Testis (tissue), 2 donors: ENCODE results near the gene ABHD12.

Source experiments
- POLR2A ChIP-seq: fragments of 450-650 bp; IDR thresholded peaks from one replicate; pipeline ENCODE4 v1.6.1; 2017; ENCODE audit warnings: antibody characterized with exemption, mild to moderate bottlenecking, moderate library complexity
- TF ChIP-seq, protein P1 (sequence below), 3 experiments: fragments of 450-650 bp in 2 of 3; fragments of 200-600 bp in 1 of 3; sonication (generic) in 1 of 3; IDR thresholded peaks; one replicate each; pipeline ENCODE4 v1.5.1; 2016 to 2019; ENCODE audit warnings: antibody characterized with exemption in 3 of 3, mild to moderate bottlenecking in 2 of 3, moderate library complexity in 1 of 3

DNA sequence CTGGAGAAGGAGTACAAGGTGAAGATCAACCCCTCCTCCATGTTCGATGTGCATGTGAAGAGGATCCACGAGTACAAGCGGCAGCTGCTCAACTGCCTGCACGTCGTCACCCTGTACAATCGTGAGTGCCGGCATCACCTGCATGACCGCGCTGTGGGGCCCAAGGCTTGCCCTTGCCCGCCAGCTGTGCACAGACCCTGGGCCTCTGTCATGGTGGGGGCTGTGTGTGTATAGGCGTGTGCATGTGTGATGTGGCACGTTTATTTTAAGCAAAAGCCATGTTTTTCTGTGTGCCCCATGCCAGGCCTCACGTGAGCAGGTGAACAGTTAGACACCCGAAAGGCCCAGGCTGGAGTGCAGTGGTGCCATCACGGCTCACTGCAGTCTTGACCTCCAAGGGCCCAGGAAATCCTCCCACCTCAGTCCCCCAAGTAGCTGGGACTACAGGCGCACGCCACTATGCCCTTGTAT is 106.5 kb downstream of the ABHD12 start:
- TF ChIP-seq, protein P1, sequence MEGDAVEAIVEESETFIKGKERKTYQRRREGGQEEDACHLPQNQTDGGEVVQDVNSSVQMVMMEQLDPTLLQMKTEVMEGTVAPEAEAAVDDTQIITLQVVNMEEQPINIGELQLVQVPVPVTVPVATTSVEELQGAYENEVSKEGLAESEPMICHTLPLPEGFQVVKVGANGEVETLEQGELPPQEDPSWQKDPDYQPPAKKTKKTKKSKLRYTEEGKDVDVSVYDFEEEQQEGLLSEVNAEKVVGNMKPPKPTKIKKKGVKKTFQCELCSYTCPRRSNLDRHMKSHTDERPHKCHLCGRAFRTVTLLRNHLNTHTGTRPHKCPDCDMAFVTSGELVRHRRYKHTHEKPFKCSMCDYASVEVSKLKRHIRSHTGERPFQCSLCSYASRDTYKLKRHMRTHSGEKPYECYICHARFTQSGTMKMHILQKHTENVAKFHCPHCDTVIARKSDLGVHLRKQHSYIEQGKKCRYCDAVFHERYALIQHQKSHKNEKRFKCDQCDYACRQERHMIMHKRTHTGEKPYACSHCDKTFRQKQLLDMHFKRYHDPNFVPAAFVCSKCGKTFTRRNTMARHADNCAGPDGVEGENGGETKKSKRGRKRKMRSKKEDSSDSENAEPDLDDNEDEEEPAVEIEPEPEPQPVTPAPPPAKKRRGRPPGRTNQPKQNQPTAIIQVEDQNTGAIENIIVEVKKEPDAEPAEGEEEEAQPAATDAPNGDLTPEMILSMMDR (IDR thresholded peaks at IDR 0.05) = no peak
- TF ChIP-seq POLR2A = no peak
